NCI-H146 treated with DMSO at 0.1 percent for 48 hours (cell line): ENCODE data around the gene RHEX.

Experiments
- DNase-seq: peaks from one replicate; lab custom pipeline; 2025; ENCODE audit not compliant: unreplicated experiment; lab: John Stamatoyannopoulos, UW

The RHEX gene

DNA sequence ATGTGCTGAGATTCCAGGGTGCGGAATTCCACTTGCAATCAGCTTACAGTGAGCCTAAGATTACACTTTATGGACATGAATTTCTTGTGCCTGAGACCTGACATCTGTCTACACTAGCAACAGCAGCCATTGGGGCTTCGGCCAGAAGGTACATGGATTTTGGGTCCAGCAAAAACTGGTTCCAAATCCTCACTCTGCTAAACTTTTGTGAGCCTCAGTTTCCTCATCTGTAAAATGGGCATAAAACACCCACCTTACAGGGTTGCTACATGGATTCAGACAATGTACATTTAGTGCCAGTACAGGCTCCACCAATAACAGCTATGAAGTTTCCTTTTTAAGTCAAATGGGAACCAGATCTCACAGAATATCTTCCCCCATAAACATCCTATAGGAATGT lies 30.8 kb downstream of the RHEX start:
- no peak for DNase-seq

DNA sequence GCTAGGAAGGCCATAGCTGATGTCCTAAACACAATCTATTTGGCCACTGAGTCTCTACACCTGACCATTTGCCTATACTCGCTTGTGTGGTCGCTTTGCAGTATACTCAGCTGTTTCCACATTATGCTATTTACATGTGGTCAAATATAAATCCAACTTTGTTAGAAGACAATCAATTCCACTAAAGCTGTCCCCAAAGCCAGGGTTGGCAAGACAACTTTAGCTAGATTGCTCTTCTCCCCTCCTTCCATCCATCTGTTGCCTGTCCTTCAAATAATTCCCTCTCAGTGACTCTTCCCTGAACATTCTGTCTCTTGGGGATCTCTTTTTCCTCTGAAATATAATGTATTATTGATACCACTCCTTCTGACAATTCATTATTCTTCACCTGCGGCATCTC lies 34.1 kb downstream of the RHEX start:
- no peak for DNase-seq

DNA sequence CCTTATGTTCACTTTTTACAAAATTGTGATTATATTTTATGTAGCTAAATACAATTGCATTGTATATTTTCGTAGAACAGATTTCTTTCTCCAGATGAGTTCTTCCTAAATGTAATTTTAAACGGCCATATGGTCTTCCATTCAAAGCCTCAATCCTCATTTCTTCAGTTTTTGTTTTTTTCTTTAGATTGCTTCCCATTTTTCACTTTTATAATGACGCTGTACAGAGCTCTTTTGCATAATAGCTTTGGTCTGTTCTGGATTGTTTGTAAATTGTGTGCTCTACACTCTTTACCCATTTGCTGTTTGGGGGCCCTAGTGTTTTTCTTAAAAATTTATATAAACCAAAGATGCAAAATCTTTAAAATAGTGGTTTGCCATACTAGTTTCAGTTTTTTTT lies 36.4 kb downstream of the RHEX start:
- DNase-seq = no peak

DNA sequence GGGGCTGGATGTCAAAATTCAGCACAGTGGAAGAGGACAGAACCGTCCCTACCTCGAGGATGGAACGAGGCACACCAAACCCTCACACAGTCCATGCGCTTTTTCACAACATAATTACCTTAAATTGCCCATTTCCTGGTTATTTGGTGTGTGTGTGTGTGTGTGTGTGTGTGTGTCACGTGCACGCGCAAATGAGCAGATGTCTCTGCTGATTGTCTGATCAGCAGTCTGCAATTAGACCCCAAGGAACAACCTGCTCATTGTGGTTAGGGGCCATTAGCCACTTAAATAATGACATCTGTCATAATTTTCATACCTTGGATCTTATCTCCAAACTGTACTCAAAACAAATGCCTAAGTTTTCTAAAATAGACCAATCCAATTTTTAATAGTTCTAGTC lies 41.1 kb downstream of the RHEX start:
- peak; percentile 83 for DNase-seq

GRCh38 chr1:206097381-206097780 lies 44.4 kb downstream of the RHEX start:
- DNase-seq = no peak

GRCh38 chr1:206098242-206098919 lies 45.4 kb downstream of the RHEX start:
- DNase-seq = no peak

DNA sequence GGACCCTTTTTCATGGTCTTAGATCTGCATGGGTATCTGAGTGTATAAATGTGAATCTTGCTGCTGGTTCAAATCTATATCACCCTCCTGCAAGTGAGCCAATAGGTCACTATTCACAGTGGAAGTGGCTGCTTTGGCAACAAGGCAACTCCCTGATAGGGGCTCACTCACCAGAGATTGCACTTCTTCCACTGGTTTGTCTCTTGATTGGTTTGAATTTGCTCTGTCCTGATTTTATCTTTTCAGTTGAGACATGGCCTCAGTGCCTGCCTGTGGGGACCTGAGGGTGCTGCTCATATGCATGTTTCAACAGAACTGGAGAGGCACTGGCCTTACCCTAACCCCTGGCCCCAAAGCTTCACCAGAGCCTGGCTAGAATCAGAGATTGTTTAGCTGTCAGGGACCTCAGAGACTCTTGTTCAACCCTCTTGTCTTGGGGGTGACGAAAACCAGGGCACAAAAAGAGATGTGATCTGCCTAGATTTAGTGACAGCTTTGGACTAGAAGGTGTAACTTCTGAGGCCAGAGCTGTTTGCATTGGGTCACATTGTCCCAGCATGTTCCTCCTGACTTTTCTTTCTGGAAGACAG lies 47.3 kb downstream of the RHEX start:
- no peak for DNase-seq

- DNase-seq = no peak
These were observed 48.5 kb downstream of the RHEX start for GRCh38 chr1:206101351-206102045.

DNA sequence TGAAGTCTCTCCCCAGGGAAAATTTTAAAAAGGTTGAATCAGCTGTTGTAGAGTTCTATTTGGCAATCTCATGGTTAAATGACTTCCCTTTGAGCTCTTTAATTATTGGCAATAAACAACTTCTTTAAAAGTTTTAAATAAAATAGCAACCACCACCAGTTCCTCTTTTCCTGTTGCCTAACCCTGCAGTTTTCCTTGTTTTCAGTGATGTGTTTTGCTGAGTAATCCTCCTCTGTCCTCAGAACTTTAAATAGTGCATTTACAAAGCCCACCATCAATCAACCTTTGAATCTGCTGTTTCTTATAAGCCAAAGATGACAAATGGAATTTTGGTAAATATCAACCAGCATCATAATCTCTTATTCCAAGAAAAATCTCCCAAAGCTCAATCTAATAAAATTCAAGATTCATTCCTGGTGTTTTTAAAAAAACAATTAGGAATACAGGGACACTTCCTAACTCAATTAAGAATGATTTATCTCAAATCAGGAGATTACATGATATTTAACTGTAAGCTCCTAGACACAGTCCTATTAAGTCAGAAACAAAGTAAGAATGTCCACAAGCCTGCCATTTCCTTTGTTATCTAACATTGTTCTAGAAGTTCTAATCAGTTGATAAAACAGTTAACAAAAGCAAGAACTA lies 49.4 kb downstream of the RHEX start:
- no peak for DNase-seq

- DNase-seq = no peak
These were observed 51.0 kb downstream of the RHEX start for GRCh38 chr1:206103979-206104378.

DNA sequence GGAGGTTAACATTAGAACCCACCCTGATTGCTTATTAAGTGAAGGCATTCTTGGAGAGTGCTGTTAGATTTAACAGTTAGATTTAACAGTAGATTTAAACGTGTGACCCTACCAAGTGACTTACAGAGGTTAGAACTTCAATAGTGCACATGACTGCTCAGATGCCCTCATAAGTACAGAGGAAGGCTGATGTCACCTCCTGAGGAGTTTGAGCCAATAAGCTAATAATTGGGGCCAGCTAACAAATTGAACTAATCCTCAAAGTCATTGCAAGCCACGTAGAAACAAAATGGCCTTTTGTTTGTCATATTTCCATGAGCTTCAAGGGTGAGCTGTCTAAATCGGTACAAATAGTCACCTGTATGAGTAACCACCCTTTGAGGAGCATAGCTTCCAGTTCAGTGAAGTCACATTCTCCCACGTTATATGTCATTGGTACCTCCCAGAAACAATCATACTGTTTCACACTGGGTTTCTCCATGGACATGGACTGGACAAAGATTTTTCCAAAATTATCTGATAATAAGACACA lies 52.6 kb downstream of the RHEX start:
- no peak for DNase-seq

GRCh38 chr1:206106328-206107167 lies 53.6 kb downstream of the RHEX start:
- DNase-seq = peak; percentile 27

DNA sequence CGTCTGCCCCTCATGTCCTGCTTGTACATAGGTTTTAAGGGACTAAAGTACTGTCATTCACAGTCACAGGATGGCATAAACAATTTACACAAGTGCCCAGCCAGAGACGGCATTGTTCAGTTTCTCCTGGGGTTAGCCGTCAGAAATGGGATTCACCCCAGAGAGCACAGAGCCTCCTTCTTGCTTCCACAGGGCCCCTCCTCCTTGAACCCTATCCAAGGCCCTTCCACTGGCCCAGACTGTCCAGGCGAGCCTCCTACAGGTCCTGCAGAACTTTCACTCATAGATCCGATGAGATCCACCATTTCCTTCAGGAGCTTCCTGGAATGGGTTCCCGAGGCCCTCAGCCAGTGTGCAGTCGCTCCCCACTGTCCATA lies 54.2 kb downstream of the RHEX start:
- no peak for DNase-seq

GRCh38 chr1:206108635-206109034 lies 55.7 kb downstream of the RHEX start:
- no peak for DNase-seq

DNA sequence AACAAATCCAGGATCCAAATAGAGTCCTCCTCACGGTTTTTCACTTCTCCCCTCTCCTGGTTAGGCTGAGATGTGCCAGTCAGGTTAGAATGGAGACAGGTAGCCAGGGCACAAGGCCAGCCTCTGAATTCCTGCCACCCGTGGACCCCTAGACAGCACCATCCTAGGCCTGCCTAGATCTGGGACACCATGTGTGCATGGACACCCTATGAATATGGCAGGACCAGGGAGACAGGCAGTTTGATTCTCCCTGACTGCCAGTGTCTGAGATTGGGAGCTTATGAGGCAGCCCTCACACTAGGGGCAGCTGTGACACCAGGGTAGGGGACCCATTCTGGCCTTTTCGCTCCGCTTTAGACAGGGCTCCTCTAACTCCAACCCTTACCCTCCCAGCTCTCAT lies 56.7 kb downstream of the RHEX start:
- no peak for DNase-seq

DNA sequence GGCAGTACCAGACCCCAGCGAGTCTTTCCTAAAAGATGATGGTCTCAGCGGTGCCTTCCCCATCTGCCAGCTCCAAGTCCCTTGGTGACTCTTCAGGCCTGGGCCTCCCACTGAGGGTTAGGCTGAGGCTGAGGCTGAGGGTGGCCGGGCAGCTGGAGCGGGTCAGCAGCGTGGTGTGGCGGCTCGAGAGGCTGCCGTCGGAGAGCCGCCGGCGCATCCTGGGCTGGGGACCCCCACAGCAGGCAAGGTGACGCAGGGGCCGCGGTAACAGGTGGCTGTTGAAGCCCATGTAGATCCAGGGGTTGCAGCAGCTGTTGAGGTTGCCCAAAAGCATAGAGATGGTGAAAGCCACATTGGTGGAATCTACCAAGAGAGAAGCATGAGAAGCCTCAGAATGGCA lies 57.2 kb downstream of the RHEX start:
- no peak for DNase-seq

GRCh38 chr1:206110820-206111219 lies 57.8 kb downstream of the RHEX start:
- no peak for DNase-seq

DNA sequence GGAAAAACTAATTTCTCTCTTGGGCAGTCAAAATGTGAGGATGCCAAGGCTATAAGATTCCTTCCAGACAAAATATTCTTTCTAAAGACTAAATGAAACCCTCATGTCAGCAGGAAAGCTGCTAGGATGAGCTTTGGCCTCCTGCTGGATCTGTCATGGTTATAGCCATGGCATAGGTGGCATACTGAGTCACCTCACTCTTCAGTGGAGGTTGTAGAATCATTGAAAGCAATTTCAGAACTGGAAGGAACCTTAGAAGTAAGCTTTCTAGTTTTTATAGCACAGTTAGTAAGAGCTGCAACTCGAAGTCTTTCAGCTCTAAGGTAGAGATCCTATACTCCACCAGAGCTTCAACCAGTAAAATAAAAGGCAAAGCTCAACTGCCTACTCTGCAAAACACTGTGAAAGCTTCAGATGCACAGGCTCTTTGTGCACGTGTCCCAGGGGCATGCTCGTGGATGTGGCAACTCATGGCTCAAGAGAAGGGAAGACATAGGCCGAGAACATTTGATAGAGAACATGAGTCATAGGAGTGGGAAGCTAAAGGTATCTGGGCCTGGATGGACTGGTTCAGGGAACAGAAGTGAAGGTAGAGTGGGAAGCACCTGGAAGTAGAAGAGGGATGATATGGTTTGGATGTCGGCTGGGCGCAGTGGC lies 58.4 kb downstream of the RHEX start:
- DNase-seq = no peak

- no peak for DNase-seq
These were observed 59.8 kb downstream of the RHEX start for GRCh38 chr1:206112600-206113301.
